Stomach (tissue), 9 donors: ENCODE results near the gene ITGB7. TPM values are rescaled to one million over a fixed set of nuclear protein-coding genes. Genes with fewer than 3 reads are reported as not detected.

Experiments
- DNase-seq, 2 donors: peaks; one replicate each; pipeline versions ENCODE4 v3.0.0 to v3.0.0-alpha.2; 2013 to 2019
- H3K27ac ChIP-seq, 5 donors: fragments of 200-600 bp in 4 of 5; sonication (generic) in 4 of 5; one replicate each; pipeline ENCODE4 v1.5.1; 2013 to 2019; ENCODE audit warnings: mild to moderate bottlenecking in 1 of 5, moderate library complexity in 1 of 5
- H3K27me3 ChIP-seq, 3 donors: fragments of 200-600 bp; sonication (generic); one replicate each; pipeline ENCODE4 v1.5.1; 2017 to 2019; ENCODE audit warnings: mixed run types in 1 of 3
- H3K36me3 ChIP-seq, 4 donors: fragments of 200-600 bp; sonication (generic); 1 replicate in 3 of 4; 2 replicates in 1 of 4; pipeline ENCODE4 v1.5.1; 2016 to 2019
- H3K4me1 ChIP-seq, 4 donors: fragments of 200-600 bp; sonication (generic); one replicate each; pipeline ENCODE4 v1.5.1; 2016 to 2019
- H3K4me3 ChIP-seq, 4 donors: fragments of 200-600 bp; sonication (generic) in 3 of 4; one replicate each; pipeline ENCODE4 v1.5.1; 2016 to 2019; ENCODE audit warnings: mild to moderate bottlenecking in 1 of 4
- H3K9me3 ChIP-seq, 4 donors: fragments of 200-600 bp; sonication (generic); one replicate each; pipeline ENCODE4 v1.5.1; 2016 to 2019
- CTCF ChIP-seq, 7 experiments: fragments of 450-650 bp in 4 of 7; fragments of 200-600 bp in 3 of 7; sonication (generic) in 3 of 7; IDR thresholded peaks; one replicate each; pipeline ENCODE4 v1.5.1; 2016 to 2019; ENCODE audit warnings: antibody characterized with exemption in 7 of 7, control low read depth in 2 of 7, mild to moderate bottlenecking in 1 of 7
- EP300 ChIP-seq: sonication (generic); formaldehyde crosslinking; IDR thresholded peaks from one replicate; pipeline ENCODE4 v1.6.1; 2017; ENCODE audit warnings: antibody characterized with exemption
- POLR2A ChIP-seq, 4 donors: fragments of 450-650 bp; IDR thresholded peaks; one replicate each; pipeline ENCODE4 v1.6.1; 2016; ENCODE audit warnings: antibody characterized with exemption in 4 of 4, control low read depth in 2 of 4, mild to moderate bottlenecking in 1 of 4, moderate library complexity in 1 of 4
- POLR2AphosphoS5 ChIP-seq, 3 donors: sonication (generic); formaldehyde crosslinking; IDR thresholded peaks; one replicate each; pipeline ENCODE4 v1.6.1; 2016; ENCODE audit warnings: antibody characterized with exemption in 3 of 3
- WGBS, 5 donors: extraction: QIAGEN DNeasy Blood & Tissue Kit in 3 of 5; methylation state at CpG; one replicate each; pipeline versions ENCODE4 v1.1.5 to v1.1.7; 2013 to 2018; 5-methylcytosine and 5-hydroxymethylcytosine counted together
- intact Hi-C: fragments of 100-400 bp; cut with DNase I; formaldehyde crosslinking; loops from one replicate; pipeline ENCODE4 v1.15.1; 2023; ENCODE audit warnings: low total_unique reads
- polyA plus RNA-seq, 3 donors: library from polyadenylated mRNA; stranded (reverse); fragments of 200-250 nt; gene quantifications; one replicate each; pipeline ENCODE4 v1.2.3, GENCODE V29; 2013
- total RNA-seq, 5 donors: library from RNA; depleted of rRNA; stranded (reverse); fragments of >200 nt; gene quantifications; one replicate each; pipeline versions ENCODE4 v1.1.0 to v1.2.3, GENCODE V29; 2014 to 2016
- donor health status: healthy with polysubstance abuse.
- donor health status: Bipolar disorder and iron deficiency.
- donor health status: healthy.

Gene ITGB7
- total and polyA plus RNA-seq, 8 donors = 0.56 to 29.5 (median 4.2) TPM; not detected in 2

GRCh38 chr12:53199700-53200099, 7.4 kb downstream of the ITGB7 start:
- H3K9me3 ChIP-seq = no peaks in the 10 kb centered on the region
- H3K36me3 ChIP-seq = no peaks in the 10 kb centered on the region
- intact Hi-C loops = loop anchor here (5.0 kb wide), 2 partner anchors 42 to 132 kb away; no protein-coding TSS in a partner anchor
- no peak overlapping the region for H3K27ac ChIP-seq
- 79 to 90% (median 87%) methylated on average over 3 of the region's 3 CpGs for WGBS, 5 donors
- H3K4me1 ChIP-seq = peaks cover 0 to 17% (median 13%) of the 10 kb centered on the region in 4 donors
- TF ChIP-seq POLR2AphosphoS5 (IDR thresholded peaks at IDR 0.05) = no peak
- no peak for TF ChIP-seq CTCF (IDR thresholded peaks at IDR 0.05)
- TF ChIP-seq POLR2A (IDR thresholded peaks at IDR 0.05) = no peak
- no peak for TF ChIP-seq EP300
- no peaks in the 10 kb centered on the region for H3K27me3 ChIP-seq
- no peak for DNase-seq
- no peak overlapping the region for H3K4me3 ChIP-seq

- no peaks in the 10 kb centered on the region for H3K27me3 ChIP-seq
- H3K9me3 ChIP-seq = no peaks in the 10 kb centered on the region
- WGBS, 5 donors = 81 to 88% (median 82%) methylated on average over 5 of the region's 5 CpGs
- DNase-seq = no peak
- no peak for TF ChIP-seq POLR2AphosphoS5 (IDR thresholded peaks at IDR 0.05)
- intact Hi-C loops = loop anchor here (5.0 kb wide), 2 partner anchors 41 to 131 kb away; no protein-coding TSS in a partner anchor
- H3K4me1 ChIP-seq = peaks cover 0 to 17% (median 13%) of the 10 kb centered on the region in 4 donors
- no peaks in the 10 kb centered on the region for H3K36me3 ChIP-seq
- no peak overlapping the region for H3K27ac ChIP-seq
- no peak overlapping the region for H3K4me3 ChIP-seq
Measured at GRCh38 chr12:53198486-53199110, 8.5 kb downstream of the ITGB7 start.

- Histone ChIP-seq H3K27me3 (no peaks in the 10 kb centered on the region), H3K27ac (no peak overlapping the region), H3K4me3 (peak overlapping the region; percentile 12 to 43 (median 30)), H3K9me3 (no peaks in the 10 kb centered on the region), H3K4me1 (peaks cover 0 to 17% (median 13%) of the 10 kb centered on the region in 4 donors), H3K36me3 (peaks cover 0 to 6% (median 2%) of the 10 kb centered on the region in 4 donors)
- TF ChIP-seq EP300 (no peak), POLR2A (IDR thresholded peaks at IDR 0.05) (no peak), CTCF (IDR thresholded peaks at IDR 0.05) (no peak), POLR2AphosphoS5 (IDR thresholded peaks at IDR 0.05) (no peak)
- intact Hi-C loops = loop anchor here (5.0 kb wide), 2 partner anchors 40 to 130 kb away; no protein-coding TSS in a partner anchor
- DNase-seq = no peak
- 65 to 81% (median 79%) methylated on average over 10 to 19 of the region's 19 CpGs for WGBS, 5 donors
Measured at GRCh38 chr12:53197011-53197640, 9.9 kb downstream of the ITGB7 start.

GRCh38 chr12:53196486-53196885, 10.6 kb downstream of the ITGB7 start:
- 42 to 69% (median 59%) methylated on average over 14 of the region's 14 CpGs for WGBS, 5 donors
- peaks cover 0 to 17% (median 13%) of the 10 kb centered on the region in 4 donors for H3K4me1 ChIP-seq
- no peak for DNase-seq
- no peak for TF ChIP-seq POLR2A (IDR thresholded peaks at IDR 0.05)
- no peak for TF ChIP-seq POLR2AphosphoS5 (IDR thresholded peaks at IDR 0.05)
- no peak for TF ChIP-seq CTCF (IDR thresholded peaks at IDR 0.05)
- no peak for TF ChIP-seq EP300
- intact Hi-C loops = loop anchor here (5.0 kb wide), 2 partner anchors 39 to 129 kb away; no protein-coding TSS in a partner anchor
- H3K9me3 ChIP-seq = no peaks in the 10 kb centered on the region
- no peaks in the 10 kb centered on the region for H3K27me3 ChIP-seq
- H3K36me3 ChIP-seq = peaks cover 0 to 12% (median 6%) of the 10 kb centered on the region in 4 donors
- no peak overlapping the region for H3K4me3 ChIP-seq
- H3K27ac ChIP-seq = no peak overlapping the region
